ENCODE data around the gene CA10.

The CA10 gene

DNA sequence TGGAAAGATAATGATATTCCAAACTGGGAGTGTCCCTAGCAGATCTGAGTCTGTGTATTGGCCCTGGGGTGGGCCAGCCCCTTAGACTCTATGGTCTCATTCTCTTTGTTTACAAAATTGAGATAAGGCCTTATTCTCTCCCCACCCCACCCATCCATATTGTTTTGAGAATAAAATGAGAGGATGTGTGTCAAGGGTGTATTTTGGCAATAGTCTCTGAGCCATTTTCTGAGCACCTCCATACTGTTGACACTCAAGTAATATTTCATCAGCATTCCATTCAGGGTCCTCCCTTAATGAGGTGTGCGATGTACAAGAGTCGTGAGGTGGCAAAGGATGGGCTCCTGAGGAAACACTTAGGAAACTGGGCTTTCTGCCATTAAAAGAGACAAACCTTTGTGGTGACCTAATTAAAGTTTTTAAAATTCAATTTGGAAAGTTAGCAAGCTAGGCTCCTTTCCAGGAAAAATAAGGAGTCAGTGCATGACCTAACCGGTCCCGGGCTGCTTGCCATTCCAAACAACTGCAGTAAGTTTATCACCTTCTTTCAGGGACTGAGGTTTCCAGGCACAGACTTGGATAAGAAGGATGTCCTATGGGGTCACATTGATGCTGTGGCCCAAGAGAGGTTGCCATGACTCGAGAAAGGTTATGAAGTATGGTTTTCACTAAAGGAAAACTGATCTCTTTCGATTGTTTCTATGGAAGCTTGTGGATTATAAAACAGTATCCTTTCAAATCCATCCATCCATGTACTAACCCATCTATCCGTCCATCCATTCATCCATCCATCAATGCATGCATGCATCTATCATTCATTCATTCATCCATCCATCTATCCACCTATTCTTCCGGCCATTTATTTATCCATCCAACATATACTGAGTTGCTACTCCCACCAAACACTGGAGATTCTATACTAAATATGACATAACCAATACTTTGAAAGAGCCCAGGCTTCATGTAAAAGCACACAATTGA, 454.9 kb downstream of the CA10 start:
- Histone ChIP-seq H3K27ac (replicated peaks) (no peak overlapping the region), H3K4me3 (replicated peaks; ENCODE audit: insufficient read depth, low read length) (no peak overlapping the region), H3K27me3 (ENCODE audit: insufficient read depth, poor library complexity, severe bottlenecking) (no peaks in the 10 kb centered on the region)
- TF ChIP-seq, protein P1, sequence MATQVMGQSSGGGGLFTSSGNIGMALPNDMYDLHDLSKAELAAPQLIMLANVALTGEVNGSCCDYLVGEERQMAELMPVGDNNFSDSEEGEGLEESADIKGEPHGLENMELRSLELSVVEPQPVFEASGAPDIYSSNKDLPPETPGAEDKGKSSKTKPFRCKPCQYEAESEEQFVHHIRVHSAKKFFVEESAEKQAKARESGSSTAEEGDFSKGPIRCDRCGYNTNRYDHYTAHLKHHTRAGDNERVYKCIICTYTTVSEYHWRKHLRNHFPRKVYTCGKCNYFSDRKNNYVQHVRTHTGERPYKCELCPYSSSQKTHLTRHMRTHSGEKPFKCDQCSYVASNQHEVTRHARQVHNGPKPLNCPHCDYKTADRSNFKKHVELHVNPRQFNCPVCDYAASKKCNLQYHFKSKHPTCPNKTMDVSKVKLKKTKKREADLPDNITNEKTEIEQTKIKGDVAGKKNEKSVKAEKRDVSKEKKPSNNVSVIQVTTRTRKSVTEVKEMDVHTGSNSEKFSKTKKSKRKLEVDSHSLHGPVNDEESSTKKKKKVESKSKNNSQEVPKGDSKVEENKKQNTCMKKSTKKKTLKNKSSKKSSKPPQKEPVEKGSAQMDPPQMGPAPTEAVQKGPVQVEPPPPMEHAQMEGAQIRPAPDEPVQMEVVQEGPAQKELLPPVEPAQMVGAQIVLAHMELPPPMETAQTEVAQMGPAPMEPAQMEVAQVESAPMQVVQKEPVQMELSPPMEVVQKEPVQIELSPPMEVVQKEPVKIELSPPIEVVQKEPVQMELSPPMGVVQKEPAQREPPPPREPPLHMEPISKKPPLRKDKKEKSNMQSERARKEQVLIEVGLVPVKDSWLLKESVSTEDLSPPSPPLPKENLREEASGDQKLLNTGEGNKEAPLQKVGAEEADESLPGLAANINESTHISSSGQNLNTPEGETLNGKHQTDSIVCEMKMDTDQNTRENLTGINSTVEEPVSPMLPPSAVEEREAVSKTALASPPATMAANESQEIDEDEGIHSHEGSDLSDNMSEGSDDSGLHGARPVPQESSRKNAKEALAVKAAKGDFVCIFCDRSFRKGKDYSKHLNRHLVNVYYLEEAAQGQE (IDR thresholded peaks at IDR 0.05; ENCODE audit: insufficient replicate concordance, low read depth): no peak
- no peak for TF ChIP-seq GABPA (IDR thresholded peaks at IDR 0.05; ENCODE audit: low read depth)
- no peak for TF ChIP-seq CTCF (IDR thresholded peaks at IDR 0.05; ENCODE audit: insufficient read depth, low read length)
- no peak for TF ChIP-seq POLR2AphosphoS5 (IDR thresholded peaks at IDR 0.05; ENCODE audit: low read depth)
- no peak for TF ChIP-seq SPI1 (IDR thresholded peaks at IDR 0.05; ENCODE audit: borderline replicate concordance, low read depth)
- no peak for DNase-seq (ENCODE audit: low read depth in 1 of 2, low spot score in 1 of 2)

GRCh38 chr17:51702963-51703360, 455.6 kb downstream of the CA10 start:
- Histone ChIP-seq H3K4me3 (replicated peaks; ENCODE audit: insufficient read depth, low read length) (no peak overlapping the region), H3K27ac (replicated peaks) (no peak overlapping the region), H3K27me3 (ENCODE audit: insufficient read depth, poor library complexity, severe bottlenecking) (no peaks in the 10 kb centered on the region)
- no peak for DNase-seq (ENCODE audit: low read depth in 1 of 2, low spot score in 1 of 2)
- TF ChIP-seq POLR2AphosphoS5 (IDR thresholded peaks at IDR 0.05; ENCODE audit: low read depth): no peak
- TF ChIP-seq, protein P1 (IDR thresholded peaks at IDR 0.05; ENCODE audit: insufficient replicate concordance, low read depth): no peak
- no peak for TF ChIP-seq SPI1 (IDR thresholded peaks at IDR 0.05; ENCODE audit: borderline replicate concordance, low read depth)
- TF ChIP-seq GABPA (IDR thresholded peaks at IDR 0.05; ENCODE audit: low read depth): no peak
- no peak for TF ChIP-seq CTCF (IDR thresholded peaks at IDR 0.05; ENCODE audit: insufficient read depth, low read length)

- H3K27me3 ChIP-seq (ENCODE audit: insufficient read depth, poor library complexity, severe bottlenecking): no peaks in the 10 kb centered on the region
- DNase-seq (ENCODE audit: low read depth in 1 of 2, low spot score in 1 of 2): no peak
- no peak overlapping the region for H3K4me3 ChIP-seq (replicated peaks; ENCODE audit: insufficient read depth, low read length)
- no peak overlapping the region for H3K27ac ChIP-seq (replicated peaks)
- TF ChIP-seq CTCF (IDR thresholded peaks at IDR 0.05; ENCODE audit: insufficient read depth, low read length) (no peak), SPI1 (IDR thresholded peaks at IDR 0.05; ENCODE audit: borderline replicate concordance, low read depth) (no peak)
These were observed 457.0 kb downstream of the CA10 start for GRCh38 chr17:51701501-51701900.

Measured in HL-60 (cell line).